ENCODE data around the gene KDM6B. TPM values are rescaled to one million over a fixed set of nuclear protein-coding genes. Genes with fewer than 3 reads are reported as not detected.
A peak's percentile ranks its signal among the peaks of the same experiment; 100 is the strongest.

The KDM6B gene, protein sequence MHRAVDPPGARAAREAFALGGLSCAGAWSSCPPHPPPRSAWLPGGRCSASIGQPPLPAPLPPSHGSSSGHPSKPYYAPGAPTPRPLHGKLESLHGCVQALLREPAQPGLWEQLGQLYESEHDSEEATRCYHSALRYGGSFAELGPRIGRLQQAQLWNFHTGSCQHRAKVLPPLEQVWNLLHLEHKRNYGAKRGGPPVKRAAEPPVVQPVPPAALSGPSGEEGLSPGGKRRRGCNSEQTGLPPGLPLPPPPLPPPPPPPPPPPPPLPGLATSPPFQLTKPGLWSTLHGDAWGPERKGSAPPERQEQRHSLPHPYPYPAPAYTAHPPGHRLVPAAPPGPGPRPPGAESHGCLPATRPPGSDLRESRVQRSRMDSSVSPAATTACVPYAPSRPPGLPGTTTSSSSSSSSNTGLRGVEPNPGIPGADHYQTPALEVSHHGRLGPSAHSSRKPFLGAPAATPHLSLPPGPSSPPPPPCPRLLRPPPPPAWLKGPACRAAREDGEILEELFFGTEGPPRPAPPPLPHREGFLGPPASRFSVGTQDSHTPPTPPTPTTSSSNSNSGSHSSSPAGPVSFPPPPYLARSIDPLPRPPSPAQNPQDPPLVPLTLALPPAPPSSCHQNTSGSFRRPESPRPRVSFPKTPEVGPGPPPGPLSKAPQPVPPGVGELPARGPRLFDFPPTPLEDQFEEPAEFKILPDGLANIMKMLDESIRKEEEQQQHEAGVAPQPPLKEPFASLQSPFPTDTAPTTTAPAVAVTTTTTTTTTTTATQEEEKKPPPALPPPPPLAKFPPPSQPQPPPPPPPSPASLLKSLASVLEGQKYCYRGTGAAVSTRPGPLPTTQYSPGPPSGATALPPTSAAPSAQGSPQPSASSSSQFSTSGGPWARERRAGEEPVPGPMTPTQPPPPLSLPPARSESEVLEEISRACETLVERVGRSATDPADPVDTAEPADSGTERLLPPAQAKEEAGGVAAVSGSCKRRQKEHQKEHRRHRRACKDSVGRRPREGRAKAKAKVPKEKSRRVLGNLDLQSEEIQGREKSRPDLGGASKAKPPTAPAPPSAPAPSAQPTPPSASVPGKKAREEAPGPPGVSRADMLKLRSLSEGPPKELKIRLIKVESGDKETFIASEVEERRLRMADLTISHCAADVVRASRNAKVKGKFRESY (N-terminal part only)
- 10 to 100 TPM in 4 of 6 experiments, 1 to 10 TPM in 2; 6.1 to 12.8 (median 10.9) TPM for total RNA-seq
- long read RNA-seq, partial matches to known transcripts, result 1 of 1 reads
- long read RNA-seq, other reads (novel, unspliced or antisense), result 0 of 1 reads

DNA sequence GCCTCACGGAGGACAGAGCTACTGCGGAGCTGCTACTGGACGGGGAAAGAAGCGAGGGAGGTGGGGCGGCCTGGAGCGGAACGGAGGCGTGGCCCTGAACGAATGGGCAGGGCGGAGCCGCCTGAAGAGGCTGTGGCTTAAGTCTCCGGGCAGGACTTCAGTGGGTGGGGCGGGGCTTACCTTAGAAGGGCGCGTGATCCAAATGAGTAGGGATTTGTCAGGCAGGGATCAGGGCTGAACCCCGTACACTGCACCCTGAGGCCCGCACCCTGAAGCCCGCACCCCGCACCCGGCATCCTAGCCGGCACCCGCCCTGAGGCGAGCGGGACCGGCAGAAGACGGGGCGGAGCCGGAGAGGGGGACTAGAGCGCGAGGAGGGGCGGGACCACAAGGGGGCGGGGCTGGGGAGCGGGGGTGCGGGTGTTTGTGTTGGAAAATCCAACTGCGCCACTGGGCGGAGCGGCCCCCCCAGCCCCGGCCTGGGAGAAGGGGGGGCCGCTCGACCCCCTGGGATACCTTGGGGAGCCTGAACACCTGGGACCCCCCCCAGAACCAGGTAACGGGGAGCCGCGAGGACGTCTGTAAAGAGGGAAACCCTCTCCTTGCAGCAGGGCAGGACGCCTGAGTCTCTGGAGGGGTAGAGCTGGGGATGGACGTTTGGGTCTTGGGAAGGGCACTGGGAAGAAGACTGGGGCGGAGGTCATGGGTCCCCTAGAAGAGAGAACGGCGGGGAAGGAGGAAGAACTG, at the start of gene KDM6B:
Gene KDM6B (plus strand): TSS at position 423 of the 747 bp plus-strand sequence. CDS start 11,338 bp downstream, outside the sequence.
- intact Hi-C loops (cut with DNase I), result no loop called here
- DNase-seq, result peak; percentile 94 to 96 (median 94)
- under 1% methylated on average over 38 of the region's 49 CpGs for WGBS (ENCODE audit: insufficient coverage, low coverage, low lambda C conversion rate, missing lambda C conversion rate)
- H3K4me1 ChIP-seq, result peaks cover 0 to 30% (median 0%) of the 10 kb centered on the region in 4 donors
- H3K27me3 ChIP-seq, result no peaks in the 10 kb centered on the region
- no peaks in the 10 kb centered on the region for H3K9me3 ChIP-seq
- TF ChIP-seq, protein P1, sequence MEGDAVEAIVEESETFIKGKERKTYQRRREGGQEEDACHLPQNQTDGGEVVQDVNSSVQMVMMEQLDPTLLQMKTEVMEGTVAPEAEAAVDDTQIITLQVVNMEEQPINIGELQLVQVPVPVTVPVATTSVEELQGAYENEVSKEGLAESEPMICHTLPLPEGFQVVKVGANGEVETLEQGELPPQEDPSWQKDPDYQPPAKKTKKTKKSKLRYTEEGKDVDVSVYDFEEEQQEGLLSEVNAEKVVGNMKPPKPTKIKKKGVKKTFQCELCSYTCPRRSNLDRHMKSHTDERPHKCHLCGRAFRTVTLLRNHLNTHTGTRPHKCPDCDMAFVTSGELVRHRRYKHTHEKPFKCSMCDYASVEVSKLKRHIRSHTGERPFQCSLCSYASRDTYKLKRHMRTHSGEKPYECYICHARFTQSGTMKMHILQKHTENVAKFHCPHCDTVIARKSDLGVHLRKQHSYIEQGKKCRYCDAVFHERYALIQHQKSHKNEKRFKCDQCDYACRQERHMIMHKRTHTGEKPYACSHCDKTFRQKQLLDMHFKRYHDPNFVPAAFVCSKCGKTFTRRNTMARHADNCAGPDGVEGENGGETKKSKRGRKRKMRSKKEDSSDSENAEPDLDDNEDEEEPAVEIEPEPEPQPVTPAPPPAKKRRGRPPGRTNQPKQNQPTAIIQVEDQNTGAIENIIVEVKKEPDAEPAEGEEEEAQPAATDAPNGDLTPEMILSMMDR (IDR thresholded peaks at IDR 0.05), result peak in 1 of 4 donors; percentile 5
- no peak for TF ChIP-seq POLR2A (IDR thresholded peaks at IDR 0.05)
- peak within 1 kb of the TSS; percentile 97 to 99 (median 97) for H3K27ac ChIP-seq
- no peaks in the 10 kb centered on the region for H3K36me3 ChIP-seq
- peak within 1 kb of the TSS; percentile 68 to 73 (median 70) for H3K4me3 ChIP-seq
- peak; percentile 64 to 75 (median 64) for ATAC-seq

DNA sequence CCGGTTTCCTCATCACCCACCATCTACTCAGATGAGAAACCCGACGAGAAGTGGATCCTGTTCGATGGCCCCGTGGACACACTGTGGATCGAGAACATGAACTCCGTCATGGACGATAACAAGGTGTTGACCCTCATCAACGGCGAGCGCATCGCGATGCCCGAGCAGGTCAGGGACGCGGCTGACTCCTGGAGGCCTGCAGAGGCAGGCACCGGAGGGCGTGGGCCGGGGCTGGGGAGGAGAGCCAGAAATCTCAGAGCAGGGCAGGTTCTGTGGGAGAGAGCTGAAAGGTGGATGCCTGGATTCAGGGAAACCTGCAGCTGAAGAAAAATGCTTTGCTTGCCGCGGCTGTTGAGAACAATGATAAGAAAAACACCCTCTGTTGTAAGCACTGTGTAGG, 47.2 kb upstream of the KDM6B start:
- DNase-seq, result no peak
- intact Hi-C loops (cut with DNase I), result no loop called here
- H3K9me3 ChIP-seq, result no peaks in the 10 kb centered on the region
- no peak overlapping the region for H3K4me3 ChIP-seq
- H3K27ac ChIP-seq, result no peak overlapping the region
- no peaks in the 10 kb centered on the region for H3K36me3 ChIP-seq
- ATAC-seq, result no peak
- H3K4me1 ChIP-seq, result no peaks in the 10 kb centered on the region
- TF ChIP-seq, protein P1 (IDR thresholded peaks at IDR 0.05), result no peak
- no peak for TF ChIP-seq POLR2A (IDR thresholded peaks at IDR 0.05)
- WGBS (ENCODE audit: insufficient coverage, low coverage, low lambda C conversion rate, missing lambda C conversion rate), result 80% methylated on average over 3 of the region's 21 CpGs
- H3K27me3 ChIP-seq, result no peaks in the 10 kb centered on the region

GRCh38 chr17:7789131-7789530, 44.9 kb upstream of the KDM6B start:
- no peaks in the 10 kb centered on the region for H3K9me3 ChIP-seq
- no peak overlapping the region for H3K27ac ChIP-seq
- DNase-seq (no peak), ATAC-seq (no peak)
- H3K36me3 ChIP-seq, result no peaks in the 10 kb centered on the region
- H3K4me1 ChIP-seq, result no peaks in the 10 kb centered on the region
- TF ChIP-seq, protein P1 (IDR thresholded peaks at IDR 0.05), result no peak
- TF ChIP-seq POLR2A (IDR thresholded peaks at IDR 0.05), result no peak
- intact Hi-C loops (cut with DNase I), result no loop called here
- H3K4me3 ChIP-seq, result no peak overlapping the region
- no peaks in the 10 kb centered on the region for H3K27me3 ChIP-seq
- WGBS (ENCODE audit: insufficient coverage, low coverage, low lambda C conversion rate, missing lambda C conversion rate), result 69% methylated on average over 9 of the region's 9 CpGs

GRCh38 chr17:7790150-7790549, 43.9 kb upstream of the KDM6B start:
- Histone ChIP-seq H3K9me3 (no peaks in the 10 kb centered on the region), H3K27ac (no peak overlapping the region), H3K36me3 (no peaks in the 10 kb centered on the region), H3K4me1 (no peaks in the 10 kb centered on the region), H3K27me3 (no peaks in the 10 kb centered on the region), H3K4me3 (no peak overlapping the region)
- ATAC-seq (no peak), DNase-seq (no peak)
- WGBS (ENCODE audit: insufficient coverage, low coverage, low lambda C conversion rate, missing lambda C conversion rate), result 85% methylated on average over 4 of the region's 5 CpGs
- intact Hi-C loops (cut with DNase I), result no loop called here
- no peak for TF ChIP-seq POLR2A (IDR thresholded peaks at IDR 0.05)
- TF ChIP-seq, protein P1 (IDR thresholded peaks at IDR 0.05), result no peak
